GM13976 (cell line): ENCODE results near the gene CORO6.

Experiments used
- DNase-seq: peaks from one replicate; pipeline ENCODE4 v3.0.0; 2012; ENCODE audit warnings: low spot score
- CTCF ChIP-seq: IDR thresholded peaks from 2 replicates; pipeline ENCODE4 v1.5.1; 2012; ENCODE audit warnings: borderline replicate concordance, mild to moderate bottlenecking; ENCODE audit not compliant: insufficient read depth; ENCODE audit errors: extremely low read depth, missing control alignments, control extremely low read depth
- in situ Hi-C: fragments of 300-500 bp; cut with MboI; formaldehyde crosslinking; loops from one replicate; pipeline ENCODE4 v1.12.0; 2022; ENCODE audit warnings: low sequenced_read_pairs, mixed read lengths, inconsistent platforms; ENCODE audit not compliant: unreplicated experiment

The CORO6 gene

GRCh38 chr17:29567554-29568330 lies 55.0 kb downstream of the CORO6 start:
- in situ Hi-C loops, result no loop called here
- peak; percentile 87 for DNase-seq
- TF ChIP-seq CTCF, result peak; percentile 46

GRCh38 chr17:29567304-29567553 lies 55.5 kb downstream of the CORO6 start:
- no peak for TF ChIP-seq CTCF
- in situ Hi-C loops, result no loop called here
- no peak for DNase-seq

- in situ Hi-C loops, result no loop called here
Measured at GRCh38 chr17:29566473-29567303, 56.0 kb downstream of the CORO6 start, which contains the start of gene ABHD15. Gene ABHD15 (minus strand): TSS chr17:29567037. CDS start chr17:29566966, 71 bp downstream.

GRCh38 chr17:29565643-29566472 lies 56.9 kb downstream of the CORO6 start:
- DNase-seq, result peak; percentile 77
- in situ Hi-C loops, result no loop called here

More at GRCh38 chr17:29566473-29567303, 56.0 kb downstream of the CORO6 start, which contains the start of gene ABHD15:
- peak; percentile 14 for TF ChIP-seq CTCF
- DNase-seq, result peak; percentile 74

More at GRCh38 chr17:29565643-29566472, 56.9 kb downstream of the CORO6 start:
- peak; percentile 3 for TF ChIP-seq CTCF
